Endothelial cell (in vitro differentiated cells): ENCODE results near the gene GALNT5. TPM values are rescaled to one million over a fixed set of nuclear protein-coding genes. Genes with fewer than 3 reads are reported as not detected.

Source experiments
- DNase-seq: peaks from one replicate; pipeline ENCODE4 v3.0.0; 2021; ENCODE audit warnings: low spot score
- H3K27ac Mint-ChIP-seq: one replicate; pipeline ENCODE4 v1.8.0; 2021; ENCODE audit warnings: mixed read lengths, inconsistent platforms; ENCODE audit not compliant: unreplicated experiment
- H3K27me3 Mint-ChIP-seq: one replicate; pipeline ENCODE4 v1.8.0; 2021; ENCODE audit warnings: mild to moderate bottlenecking, moderate library complexity, mixed read lengths, inconsistent platforms; ENCODE audit not compliant: unreplicated experiment
- H3K36me3 Mint-ChIP-seq: one replicate; pipeline ENCODE4 v1.8.0; 2021; ENCODE audit warnings: mild to moderate bottlenecking, low read depth, mixed read lengths, inconsistent platforms; ENCODE audit not compliant: unreplicated experiment
- H3K4me1 Mint-ChIP-seq: one replicate; pipeline ENCODE4 v1.8.0; 2021; ENCODE audit warnings: mild to moderate bottlenecking, mixed read lengths, inconsistent platforms; ENCODE audit not compliant: unreplicated experiment
- H3K4me3 Mint-ChIP-seq: one replicate; pipeline ENCODE4 v1.8.0; 2021; ENCODE audit warnings: mild to moderate bottlenecking, mixed read lengths, inconsistent platforms; ENCODE audit not compliant: unreplicated experiment
- H3K9me3 Mint-ChIP-seq: one replicate; pipeline ENCODE4 v1.8.0; 2021; ENCODE audit warnings: mixed read lengths, inconsistent platforms; ENCODE audit not compliant: unreplicated experiment
- CTCF ChIP-seq: fragments of 200-600 bp; sonication (generic); IDR thresholded peaks from one replicate; pipeline ENCODE4 v1.5.0; 2021; ENCODE audit warnings: antibody characterized with exemption; ENCODE audit not compliant: unreplicated experiment
- total RNA-seq: library from RNA; stranded (reverse); fragmentation: NEBNext Ultra II Directional; extraction: Animal tissue kit (Norgen Biotek cat#: 25700); gene quantifications from one replicate; pipeline ENCODE4 v1.2.1, GENCODE V29; 2021; ENCODE audit not compliant: unreplicated experiment

The GALNT5 gene
- total RNA-seq, 1 donor from 2014 or later, result 0.15 TPM

GRCh38 chr2:157355618-157356017, 98.1 kb downstream of the GALNT5 start:
- peaks cover 1% of the 10 kb centered on the region for H3K27me3 Mint-ChIP-seq
- H3K36me3 Mint-ChIP-seq, result no peaks in the 10 kb centered on the region
- TF ChIP-seq CTCF, result no peak
- H3K4me3 Mint-ChIP-seq, result no peak overlapping the region
- H3K27ac Mint-ChIP-seq, result no peak overlapping the region
- no peaks in the 10 kb centered on the region for H3K4me1 Mint-ChIP-seq
- DNase-seq, result no peak
- H3K9me3 Mint-ChIP-seq, result no peaks in the 10 kb centered on the region

GRCh38 chr2:157359628-157360027, 102.1 kb downstream of the GALNT5 start:
- TF ChIP-seq CTCF, result no peak
- Mint-ChIP-seq H3K4me1 (no peaks in the 10 kb centered on the region), H3K9me3 (peaks cover 7% of the 10 kb centered on the region), H3K36me3 (peaks cover 7% of the 10 kb centered on the region), H3K27ac (no peak overlapping the region), H3K27me3 (peaks cover 1% of the 10 kb centered on the region), H3K4me3 (no peak overlapping the region)
- no peak for DNase-seq

- peaks cover 7% of the 10 kb centered on the region for H3K9me3 Mint-ChIP-seq
- no peak for TF ChIP-seq CTCF
- peaks cover 7% of the 10 kb centered on the region for H3K36me3 Mint-ChIP-seq
- H3K4me1 Mint-ChIP-seq, result no peaks in the 10 kb centered on the region
- H3K27ac Mint-ChIP-seq, result no peak overlapping the region
- DNase-seq, result no peak
- no peak overlapping the region for H3K4me3 Mint-ChIP-seq
- H3K27me3 Mint-ChIP-seq, result no peaks in the 10 kb centered on the region
Observed at GRCh38 chr2:157361526-157361925, 104.0 kb downstream of the GALNT5 start.

GRCh38 chr2:157362627-157363026, 105.1 kb downstream of the GALNT5 start:
- no peak for TF ChIP-seq CTCF
- Mint-ChIP-seq H3K27me3 (no peaks in the 10 kb centered on the region), H3K4me3 (no peak overlapping the region), H3K9me3 (peaks cover 7% of the 10 kb centered on the region), H3K27ac (no peak overlapping the region), H3K4me1 (no peaks in the 10 kb centered on the region), H3K36me3 (peaks cover 7% of the 10 kb centered on the region)
- no peak for DNase-seq

GRCh38 chr2:157363612-157364101, 106.2 kb downstream of the GALNT5 start:
- no peak for TF ChIP-seq CTCF
- no peak for DNase-seq
- no peak overlapping the region for H3K4me3 Mint-ChIP-seq
- H3K36me3 Mint-ChIP-seq, result peaks cover 9% of the 10 kb centered on the region
- H3K9me3 Mint-ChIP-seq, result peaks cover 7% of the 10 kb centered on the region
- no peaks in the 10 kb centered on the region for H3K27me3 Mint-ChIP-seq
- H3K4me1 Mint-ChIP-seq, result no peaks in the 10 kb centered on the region
- H3K27ac Mint-ChIP-seq, result no peak overlapping the region

Other genes starting within 250 kb of the GALNT5 start
- 0.36 TPM for gene ERMN, start 68.1 kb downstream of the GALNT5 start, total RNA-seq
- gene CYTIP, start 186.4 kb downstream of the GALNT5 start, total RNA-seq, result not detected